ENCODE results near the gene SP110. TPM values are rescaled to one million over a fixed set of nuclear protein-coding genes. Genes with fewer than 3 reads are reported as not detected.

The SP110 gene
- total RNA-seq, 1 donor: 21.0 TPM

DNA sequence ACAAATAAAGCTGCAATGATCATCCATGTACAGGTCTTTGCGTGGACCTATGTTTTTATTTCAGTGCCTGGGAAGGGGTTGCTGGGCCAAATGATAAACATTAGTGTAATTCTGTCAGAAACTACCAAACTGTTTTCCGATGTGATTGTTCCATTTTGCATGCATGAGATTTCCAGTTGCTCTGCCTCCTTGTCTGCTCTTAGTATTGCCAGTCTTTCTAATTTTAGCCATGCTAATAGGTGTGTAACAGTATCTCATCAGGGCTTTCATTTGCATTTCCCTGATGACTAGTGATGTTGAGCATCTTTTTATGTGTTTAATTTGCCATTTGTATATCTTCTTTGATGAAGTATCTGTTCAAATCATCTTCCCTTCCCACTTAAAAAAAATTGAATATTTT lies 67.5 kb downstream of the SP110 start:
- H3K4me3 ChIP-seq (ENCODE audit: low read depth, low read length): no peak overlapping the region
- no peak for DNase-seq (ENCODE audit: low read depth)
- TF ChIP-seq, protein P1, sequence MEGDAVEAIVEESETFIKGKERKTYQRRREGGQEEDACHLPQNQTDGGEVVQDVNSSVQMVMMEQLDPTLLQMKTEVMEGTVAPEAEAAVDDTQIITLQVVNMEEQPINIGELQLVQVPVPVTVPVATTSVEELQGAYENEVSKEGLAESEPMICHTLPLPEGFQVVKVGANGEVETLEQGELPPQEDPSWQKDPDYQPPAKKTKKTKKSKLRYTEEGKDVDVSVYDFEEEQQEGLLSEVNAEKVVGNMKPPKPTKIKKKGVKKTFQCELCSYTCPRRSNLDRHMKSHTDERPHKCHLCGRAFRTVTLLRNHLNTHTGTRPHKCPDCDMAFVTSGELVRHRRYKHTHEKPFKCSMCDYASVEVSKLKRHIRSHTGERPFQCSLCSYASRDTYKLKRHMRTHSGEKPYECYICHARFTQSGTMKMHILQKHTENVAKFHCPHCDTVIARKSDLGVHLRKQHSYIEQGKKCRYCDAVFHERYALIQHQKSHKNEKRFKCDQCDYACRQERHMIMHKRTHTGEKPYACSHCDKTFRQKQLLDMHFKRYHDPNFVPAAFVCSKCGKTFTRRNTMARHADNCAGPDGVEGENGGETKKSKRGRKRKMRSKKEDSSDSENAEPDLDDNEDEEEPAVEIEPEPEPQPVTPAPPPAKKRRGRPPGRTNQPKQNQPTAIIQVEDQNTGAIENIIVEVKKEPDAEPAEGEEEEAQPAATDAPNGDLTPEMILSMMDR (IDR thresholded peaks at IDR 0.05; ENCODE audit: insufficient read depth, low read length): no peak

DNA sequence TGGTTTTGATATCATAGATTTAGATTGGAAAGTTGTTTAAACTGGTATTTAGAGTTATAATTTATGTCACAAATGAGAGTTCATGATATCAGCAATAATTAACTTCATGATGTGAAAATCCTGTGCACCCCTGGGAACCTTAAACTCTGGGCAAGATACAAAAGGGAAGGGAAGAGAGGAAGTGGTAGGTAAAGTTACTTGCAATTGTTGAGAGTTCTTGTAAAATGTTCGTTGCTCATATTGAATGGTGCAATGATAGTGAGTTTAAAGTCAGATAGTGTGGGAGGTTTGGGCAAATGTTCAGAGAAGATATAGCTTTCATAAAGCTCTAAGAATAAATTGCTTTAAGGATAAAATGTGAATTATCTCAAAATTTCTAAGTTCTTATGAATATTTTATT lies 75.4 kb downstream of the SP110 start:
- DNase-seq (ENCODE audit: low read depth): no peak
- TF ChIP-seq, protein P1 (IDR thresholded peaks at IDR 0.05; ENCODE audit: insufficient read depth, low read length): no peak
- no peak overlapping the region for H3K4me3 ChIP-seq (ENCODE audit: low read depth, low read length)

DNA sequence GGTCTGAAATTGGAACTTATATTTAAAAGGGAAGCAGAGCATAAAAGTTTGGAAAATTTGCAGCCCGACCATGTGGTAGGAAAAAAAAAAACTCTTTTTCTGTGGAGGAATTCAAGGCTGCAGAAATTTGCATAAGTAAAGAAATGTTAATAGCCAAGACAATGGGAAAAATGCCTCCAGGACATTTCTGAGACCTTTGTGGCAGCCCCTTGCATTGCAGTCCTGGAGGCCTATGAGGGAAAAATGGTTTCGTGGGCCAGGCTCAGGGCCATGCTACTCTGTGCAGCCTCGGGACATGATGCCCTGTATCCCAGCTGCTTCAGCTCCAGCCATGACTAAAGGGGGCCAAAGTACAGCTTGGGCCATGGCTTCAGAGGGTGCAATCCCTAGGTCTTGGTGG lies 79.1 kb downstream of the SP110 start:
- H3K4me3 ChIP-seq (ENCODE audit: low read depth, low read length): no peak overlapping the region
- TF ChIP-seq, protein P1 (IDR thresholded peaks at IDR 0.05; ENCODE audit: insufficient read depth, low read length): no peak

DNA sequence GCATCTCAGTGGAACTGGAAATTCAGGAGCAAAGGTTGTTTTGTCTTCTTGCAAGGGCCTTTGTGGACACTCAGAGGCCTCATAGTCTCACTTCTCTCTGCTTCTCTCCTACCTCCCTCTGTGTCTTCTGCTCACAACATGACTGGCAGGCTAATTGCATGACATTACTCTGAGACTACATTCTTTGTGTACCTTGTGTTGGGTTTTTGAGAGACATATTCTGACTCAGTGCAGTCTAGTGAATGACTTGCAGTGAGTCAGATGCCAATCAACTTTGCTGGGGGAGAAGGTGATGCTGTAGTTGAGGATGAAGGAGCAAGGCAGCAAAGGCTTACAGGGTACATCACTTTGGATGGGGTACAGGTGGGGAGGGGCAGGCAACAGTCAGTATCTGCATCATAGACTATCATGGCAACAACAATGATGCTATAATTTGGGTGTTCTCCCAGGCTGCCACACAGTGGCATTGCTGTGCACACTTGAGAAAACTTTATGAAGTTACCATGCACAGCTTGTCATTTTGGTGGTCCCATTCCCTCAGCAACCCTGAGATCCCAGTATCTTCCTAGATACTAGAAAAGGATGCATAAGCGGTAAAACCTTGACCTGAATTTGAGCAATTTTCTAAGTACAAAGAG lies 81.8 kb downstream of the SP110 start:
- no peak overlapping the region for H3K4me3 ChIP-seq (ENCODE audit: low read depth, low read length)
- TF ChIP-seq, protein P1 (IDR thresholded peaks at IDR 0.05; ENCODE audit: insufficient read depth, low read length): no peak
- no peak for DNase-seq (ENCODE audit: low read depth)

More for the DNA sequence above, 79.1 kb downstream of the SP110 start:
- no peak for DNase-seq (ENCODE audit: low read depth)

DNA sequence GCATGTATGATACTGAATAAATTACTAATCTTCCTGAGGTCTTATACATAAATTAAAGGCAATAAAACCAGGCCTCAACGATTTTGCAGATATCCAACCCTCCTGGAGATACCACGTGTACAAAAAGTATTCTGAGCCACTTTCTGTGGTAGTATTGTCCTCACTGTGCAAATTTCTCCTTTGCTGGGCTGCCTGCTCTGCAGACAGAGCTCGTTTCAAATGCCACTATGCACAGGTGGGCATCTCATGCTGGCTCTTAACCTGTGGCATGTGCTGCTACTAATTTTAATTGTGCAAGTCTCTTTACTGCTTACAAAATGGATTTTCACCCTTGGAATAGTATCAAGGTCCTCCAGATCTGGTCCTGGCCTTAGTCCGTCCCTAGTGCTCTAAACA lies 84.7 kb downstream of the SP110 start:
- no peak overlapping the region for H3K4me3 ChIP-seq (ENCODE audit: low read depth, low read length)
- TF ChIP-seq, protein P1 (IDR thresholded peaks at IDR 0.05; ENCODE audit: insufficient read depth, low read length): no peak
- no peak for DNase-seq (ENCODE audit: low read depth)

DNA sequence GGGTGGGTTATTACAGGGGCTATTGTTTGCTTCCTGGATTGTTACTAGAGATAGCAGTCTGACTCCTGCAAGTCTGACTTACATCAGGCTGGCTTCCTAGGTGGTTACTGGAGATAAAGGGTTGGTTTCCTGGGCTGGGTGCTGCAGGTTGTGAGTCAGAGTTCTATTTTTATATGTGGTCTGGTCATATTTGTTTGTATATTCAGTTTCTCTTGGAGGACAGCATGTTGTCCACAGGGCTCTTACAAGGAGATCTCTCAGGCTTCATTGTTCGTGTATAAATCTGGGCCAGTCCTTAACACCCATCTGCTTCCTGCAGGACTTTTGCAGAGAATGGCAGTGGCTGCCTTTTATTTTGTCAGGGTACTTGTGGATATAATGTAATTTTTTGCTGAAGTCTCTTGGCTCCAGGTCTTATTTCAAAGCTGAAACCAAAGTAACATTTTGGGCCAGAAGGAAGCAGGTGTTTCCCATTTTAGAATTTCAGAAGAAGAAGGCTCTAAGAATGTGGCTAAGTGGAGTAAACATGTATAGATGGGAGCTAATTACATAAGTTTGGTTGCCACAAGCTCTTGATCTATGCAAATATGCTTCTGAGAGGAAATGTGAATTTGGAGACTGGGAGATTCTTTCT lies 85.2 kb downstream of the SP110 start:
- no peak overlapping the region for H3K4me3 ChIP-seq (ENCODE audit: low read depth, low read length)
- DNase-seq (ENCODE audit: low read depth): peak; percentile 90
- TF ChIP-seq, protein P1 (IDR thresholded peaks at IDR 0.05; ENCODE audit: insufficient read depth, low read length): no peak

Measured in fibroblast of the aortic adventitia (primary cell).